ENCODE data around the gene BEND7. TPM values are rescaled to one million over a fixed set of nuclear protein-coding genes. Genes with fewer than 3 reads are reported as not detected.

BEND7 gene
- total and polyA plus RNA-seq, 2 of the 13 experiments (the other 11 are each of a cell fraction or from before 2014, with no cell fraction given), result 14.1 to 17.1 TPM

GRCh38 chr10:13440185-13441061 lies 88.4 kb downstream of the BEND7 start (continued):
- TF ChIP-seq ZFP91 (CRISPR knock-in tag; IDR thresholded peaks at IDR 0.05; ENCODE audit: borderline replicate concordance) (peak; percentile 49; the same call in 1 of the 2 replicates), MZF1 (CRISPR knock-in tag; IDR thresholded peaks at IDR 0.05; ENCODE audit: borderline replicate concordance) (no peak), ZNF687 (CRISPR knock-in tag; IDR thresholded peaks at IDR 0.05) (peak; percentile 71), ZNF264 (CRISPR knock-in tag; IDR thresholded peaks at IDR 0.05) (no peak), RXRB (CRISPR knock-in tag; IDR thresholded peaks at IDR 0.05; ENCODE audit: borderline replicate concordance) (0 out of 2 replicates have a peak, but pooled peaks have one; percentile 10), MTF2 (CRISPR knock-in tag; IDR thresholded peaks at IDR 0.05; ENCODE audit: borderline replicate concordance) (no peak), CCDC6 (CRISPR knock-in tag; IDR thresholded peaks at IDR 0.05) (peak; percentile 45; the same call in 1 of the 2 replicates), SP4 (CRISPR knock-in tag; IDR thresholded peaks at IDR 0.05) (0 out of 2 replicates have a peak, but pooled peaks have one; percentile 38), ZNF430 (CRISPR knock-in tag; IDR thresholded peaks at IDR 0.05) (0 out of 2 replicates have a peak, but pooled peaks have one; percentile 64), ARID5B (CRISPR knock-in tag; IDR thresholded peaks at IDR 0.05) (peak; percentile 12; the same call in 1 of the 2 replicates), ZNF331 (CRISPR knock-in tag; IDR thresholded peaks at IDR 0.05) (0 out of 2 replicates have a peak, but pooled peaks have one; percentile 26), NONO (IDR thresholded peaks at IDR 0.05) (no peak), NONO (CRISPR knock-in tag; conservative IDR thresholded peaks at IDR 0.05) (no peak), HDAC1 (CRISPR knock-in tag; IDR thresholded peaks at IDR 0.05) (0 out of 2 replicates have a peak, but pooled peaks have one; percentile 40), GATAD2A (CRISPR knock-in tag; IDR thresholded peaks at IDR 0.05) (peak; percentile 20; the same call in 1 of the 2 replicates), KDM2A (CRISPR knock-in tag; IDR thresholded peaks at IDR 0.05; ENCODE audit: borderline replicate concordance, low read depth) (peak; percentile 98), ZBTB33 (CRISPR knock-in tag; IDR thresholded peaks at IDR 0.05) (peak; percentile 64; the same call in 1 of the 2 replicates)

Data from HepG2 (cell line).